Neural progenitor cell (in vitro differentiated cells): Measurements from ENCODE around the gene NTN4.

Experiments used
- CTCF ChIP-seq: fragments of 200-600 bp; sonication (generic); IDR thresholded peaks from 2 replicates; pipeline ENCODE4 v1.5.1; 2017; ENCODE audit warnings: antibody characterized with exemption, mild to moderate bottlenecking
- EZH2phosphoT487 ChIP-seq: fragments of 200-600 bp; sonication (generic); IDR thresholded peaks from 2 replicates; pipeline ENCODE4 v1.6.1; 2017; ENCODE audit warnings: antibody characterized with exemption

GRCh38 chr12:95718006-95718431 is 72.5 kb downstream of the NTN4 start:
- no peak for TF ChIP-seq CTCF
- TF ChIP-seq EZH2phosphoT487, result no peak
